PC-9 (cell line): ENCODE results near the gene STRA6. TPM values are rescaled to one million over a fixed set of nuclear protein-coding genes. Genes with fewer than 3 reads are reported as not detected.
A peak's percentile ranks its signal among the peaks of the same experiment; 100 is the strongest.

Source experiments
- BruUV-seq: library from RNA; stranded (reverse); fragments of 400-500 nt; replicated peaks from 2 replicates; lab custom pipeline; 2021; lab: Mats Ljungman, UMichigan
- CTCF ChIA-PET: fragments of 300-600 bp; sonication (Branson Sonifier 250); formaldehyde crosslinking; loops from one replicate; lab custom pipeline; 2022; ENCODE audit warnings: antibody characterized with exemption; lab: Charles Lee
- POLR2A ChIA-PET: fragments of 300-600 bp; sonication (Branson Sonifier 250); formaldehyde crosslinking; loops from one replicate; lab custom pipeline; 2022; ENCODE audit warnings: antibody characterized with exemption; ENCODE audit not compliant: unreplicated experiment; lab: Charles Lee
- DNase-seq, 2 experiments: peaks; one replicate each; pipeline versions ENCODE4 v3.0.0 to v3.0.0-alpha.2; 2015 to 2022; ENCODE audit warnings: mixed read lengths in 1 of 2
- H2AFZ ChIP-seq: fragments of 200-600 bp; sonication (generic); 2 replicates; pipeline ENCODE4 v1.8.1; 2017; ENCODE audit warnings: antibody characterized with exemption
- H3F3A ChIP-seq: fragments of 200-600 bp; sonication (generic); 2 replicates; pipeline ENCODE4 v1.8.1; 2017; ENCODE audit warnings: antibody characterized with exemption, mild to moderate bottlenecking, low read depth; ENCODE audit not compliant: insufficient read depth
- H3K27ac ChIP-seq: fragments of 200-600 bp; sonication (generic); 2 replicates; pipeline ENCODE4 v1.6.1; 2016; ENCODE audit warnings: mixed run types
- H3K27me3 ChIP-seq: fragments of 200-600 bp; sonication (generic); 2 replicates; pipeline ENCODE4 v1.6.1; 2016; ENCODE audit warnings: low read depth, mixed run types; ENCODE audit not compliant: insufficient read depth
- H3K36me3 ChIP-seq: fragments of 200-600 bp; sonication (generic); 2 replicates; pipeline ENCODE4 v1.6.1; 2016; ENCODE audit warnings: low read depth, mixed run types
- H3K4me1 ChIP-seq: fragments of 200-600 bp; sonication (generic); replicated peaks from 2 replicates; pipeline ENCODE4 v1.6.1; 2016; ENCODE audit warnings: mixed run types; ENCODE audit not compliant: insufficient read depth
- H3K4me2 ChIP-seq: fragments of 200-600 bp; sonication (generic); 2 replicates; pipeline ENCODE4 v1.6.1; 2017; ENCODE audit warnings: mixed run types
- H3K4me3 ChIP-seq: fragments of 200-600 bp; sonication (generic); 2 replicates; pipeline ENCODE4 v1.6.1; 2016; ENCODE audit warnings: mixed run types
- H3K79me2 ChIP-seq: fragments of 200-600 bp; sonication (generic); 2 replicates; pipeline ENCODE4 v1.6.1; 2017; ENCODE audit warnings: low read depth, mixed run types
- H3K9me2 ChIP-seq: fragments of 200-600 bp; sonication (generic); 2 replicates; pipeline ENCODE4 v1.8.1; 2017; ENCODE audit warnings: mild to moderate bottlenecking; ENCODE audit not compliant: insufficient read depth
- H3K9me3 ChIP-seq: fragments of 200-600 bp; sonication (generic); 2 replicates; pipeline ENCODE4 v1.8.1; 2016; ENCODE audit warnings: low read depth; ENCODE audit not compliant: insufficient read depth
- H4K20me1 ChIP-seq: fragments of 200-600 bp; sonication (generic); 2 replicates; pipeline ENCODE4 v1.8.1; 2017; ENCODE audit not compliant: insufficient read depth
- CTCF ChIP-seq: fragments of 200-600 bp; sonication (generic); conservative IDR thresholded peaks from 2 replicates; pipeline ENCODE4 v1.6.1; 2017; ENCODE audit warnings: mixed run types, antibody characterized with exemption, mild to moderate bottlenecking, moderate library complexity
- EZH2 ChIP-seq: fragments of 200-600 bp; sonication (generic); IDR thresholded peaks from 2 replicates; pipeline ENCODE4 v1.8.0; 2017; ENCODE audit warnings: antibody characterized with exemption, low read depth
- intact Hi-C: fragments of 100-400 bp; cut with micrococcal nuclease; formaldehyde crosslinking; loops from one replicate; pipeline ENCODE4 v1.10.0; 2022; ENCODE audit not compliant: unreplicated experiment
- total RNA-seq: library from RNA; stranded (reverse); gene quantifications from 2 replicates; pipeline ENCODE4 v1.2.3, GENCODE V29; 2021

STRA6 gene
- total RNA-seq, 1 experiment from 2014 or later, result 64.9 TPM

- Histone ChIP-seq H3K79me2 (peaks cover 65% of the 10 kb centered on the region), H4K20me1 (no peaks in the 10 kb centered on the region), H3K9me3 (no peaks in the 10 kb centered on the region), H3K9me2 (no peaks in the 10 kb centered on the region), H3K27ac (peak overlapping the region; percentile 95), H3K27me3 (no peaks in the 10 kb centered on the region), H3K4me2 (peak overlapping the region; percentile 96), H2AFZ (no peak overlapping the region), H3F3A (peaks cover 81% of the 10 kb centered on the region), H3K4me3 (no peak overlapping the region), H3K4me1 (peaks cover 88% of the 10 kb centered on the region), H3K36me3 (peaks cover 30% of the 10 kb centered on the region)
- ChIA-PET POLR2A (interaction anchor here (1.6 kb wide), 1 partner anchor 18 kb away, joined by 17 read pairs; no protein-coding TSS in a partner anchor), CTCF (interaction anchor here (0.7 kb wide), 1 partner anchor 116 kb away, joined by 6 read pairs; no protein-coding TSS in a partner anchor)
- no peak for TF ChIP-seq CTCF
- TF ChIP-seq EZH2, result no peak
- no peak for DNase-seq
- intact Hi-C loops, result no loop called here
- no TSS peak for BruUV-seq
Observed at GRCh38 chr15:74197176-74197965, 5.2 kb downstream of the STRA6 start.

- no peak overlapping the region for H2AFZ ChIP-seq
- H3K27me3 ChIP-seq, result no peaks in the 10 kb centered on the region
- H4K20me1 ChIP-seq, result no peaks in the 10 kb centered on the region
- no TSS peak for BruUV-seq
- no peak overlapping the region; the same call in 1 of the 2 replicates for H3K4me3 ChIP-seq
- CTCF ChIA-PET, result interaction anchor here (0.5 to 1.2 kb wide), 2 partner anchors 68 to 112 kb away, joined by 3 to 5 read pairs; no protein-coding TSS in a partner anchor
- no peaks in the 10 kb centered on the region for H3K9me3 ChIP-seq
- H3K4me2 ChIP-seq, result peak overlapping the region; percentile 96
- peaks cover 69% of the 10 kb centered on the region for H3F3A ChIP-seq
- intact Hi-C loops, result loop anchor here (1.0 kb wide), 1 partner anchor 44 kb away; no protein-coding TSS in a partner anchor
- POLR2A ChIA-PET, result interaction anchor here (0.5 to 1.6 kb wide), 6 partner anchors 13 to 84 kb away, joined by 3 to 17 read pairs (median 4); no protein-coding TSS in a partner anchor
- H3K36me3 ChIP-seq, result peaks cover 42% of the 10 kb centered on the region
- H3K27ac ChIP-seq, result peak overlapping the region; percentile 95
- H3K79me2 ChIP-seq, result peaks cover 53% of the 10 kb centered on the region
- peaks cover 93% of the 10 kb centered on the region for H3K4me1 ChIP-seq
- no peaks in the 10 kb centered on the region for H3K9me2 ChIP-seq
- TF ChIP-seq EZH2, result no peak
- TF ChIP-seq CTCF, result no peak
- DNase-seq, result peak; percentile 96 to 98
Observed at GRCh38 chr15:74196175-74196574, 6.4 kb downstream of the STRA6 start.

- POLR2A ChIA-PET, result no interaction called here
- peaks cover 45% of the 10 kb centered on the region for H3K79me2 ChIP-seq
- no peak overlapping the region for H3K4me3 ChIP-seq
- intact Hi-C loops, result no loop called here
- peak overlapping the region; percentile 96 for H3K4me2 ChIP-seq
- no peaks in the 10 kb centered on the region; the same call in 1 of the 2 replicates for H4K20me1 ChIP-seq
- no peaks in the 10 kb centered on the region for H3K27me3 ChIP-seq
- H3K9me3 ChIP-seq, result no peaks in the 10 kb centered on the region
- TF ChIP-seq CTCF (no peak), EZH2 (no peak)
- CTCF ChIA-PET, result interaction anchor here (0.6 kb wide), 1 partner anchor 211 kb away, joined by 3 read pairs; no protein-coding TSS in a partner anchor
- no peak overlapping the region for H2AFZ ChIP-seq
- H3K27ac ChIP-seq, result peak overlapping the region; percentile 95
- H3K4me1 ChIP-seq, result peaks cover 85% of the 10 kb centered on the region
- no peaks in the 10 kb centered on the region for H3K9me2 ChIP-seq
- DNase-seq, result no peak
- no TSS peak for BruUV-seq
- peaks cover 52% of the 10 kb centered on the region for H3K36me3 ChIP-seq
- H3F3A ChIP-seq, result peaks cover 62% of the 10 kb centered on the region
Observed at GRCh38 chr15:74194572-74195559, 7.7 kb downstream of the STRA6 start.
